ENCODE measurements around the gene MRPL12. TPM values are rescaled to one million over a fixed set of nuclear protein-coding genes. Genes with fewer than 3 reads are reported as not detected.

MRPL12 gene
- total and polyA plus RNA-seq, 4 donors, result 9.1 to 121 (median 59.3) TPM

DNA sequence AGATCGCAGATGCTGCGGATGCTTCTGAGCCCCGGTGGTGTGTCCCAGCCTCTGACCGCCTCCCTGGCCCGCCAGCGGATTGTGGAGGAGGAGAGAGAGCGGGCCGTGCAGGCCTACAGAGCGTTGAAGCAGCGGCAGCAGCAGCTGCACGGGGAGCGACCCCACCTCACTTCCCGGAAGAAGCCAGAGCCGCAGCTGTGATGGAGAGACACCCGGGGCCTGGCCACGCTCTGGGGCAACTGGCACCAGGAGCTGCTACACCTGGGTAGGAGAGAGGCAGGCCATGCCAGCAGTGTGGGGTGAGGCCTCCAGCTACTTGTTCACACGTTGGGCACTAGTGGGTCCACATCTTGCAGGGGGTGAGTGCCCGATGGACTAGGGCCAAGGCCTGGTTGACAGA, 30.7 kb upstream of the MRPL12 start:
- H3K4me3 ChIP-seq (ENCODE audit: low read depth in 1 of 3, low read length in 3 of 3), result no peak overlapping the region
- no peak for DNase-seq (ENCODE audit: low spot score)
- peaks cover 3 to 12% (median 6%) of the 10 kb centered on the region in 4 donors for H3K4me1 ChIP-seq (ENCODE audit: control insufficient read depth in 4 of 4, insufficient read depth in 4 of 4, low read length in 3 of 4)
- no peaks in the 10 kb centered on the region for H3K27me3 ChIP-seq (ENCODE audit: control insufficient read depth in 4 of 4, insufficient read depth in 4 of 4, low read length in 3 of 4)
- no peaks in the 10 kb centered on the region for H3K9me3 ChIP-seq (ENCODE audit: control insufficient read depth in 4 of 4, low read length in 3 of 4)
- TF ChIP-seq RAD21 (IDR thresholded peaks at IDR 0.05) (no peak), FOXA2 (IDR thresholded peaks at IDR 0.05) (no peak), YY1 (IDR thresholded peaks at IDR 0.05) (no peak), TAF1 (conservative IDR thresholded peaks at IDR 0.05) (no peak), HNF4A (conservative IDR thresholded peaks at IDR 0.05) (no peak), GABPA (IDR thresholded peaks at IDR 0.05 in 1 of 2, conservative IDR thresholded peaks at IDR 0.05 in 1 of 2) (no peak), MAX (IDR thresholded peaks at IDR 0.05) (no peak), RXRA (IDR thresholded peaks at IDR 0.05) (no peak), SP1 (IDR thresholded peaks at IDR 0.05) (no peak), NR2F2 (IDR thresholded peaks at IDR 0.05) (no peak), FOXA1 (IDR thresholded peaks at IDR 0.05) (no peak)
- TF ChIP-seq, protein P1, sequence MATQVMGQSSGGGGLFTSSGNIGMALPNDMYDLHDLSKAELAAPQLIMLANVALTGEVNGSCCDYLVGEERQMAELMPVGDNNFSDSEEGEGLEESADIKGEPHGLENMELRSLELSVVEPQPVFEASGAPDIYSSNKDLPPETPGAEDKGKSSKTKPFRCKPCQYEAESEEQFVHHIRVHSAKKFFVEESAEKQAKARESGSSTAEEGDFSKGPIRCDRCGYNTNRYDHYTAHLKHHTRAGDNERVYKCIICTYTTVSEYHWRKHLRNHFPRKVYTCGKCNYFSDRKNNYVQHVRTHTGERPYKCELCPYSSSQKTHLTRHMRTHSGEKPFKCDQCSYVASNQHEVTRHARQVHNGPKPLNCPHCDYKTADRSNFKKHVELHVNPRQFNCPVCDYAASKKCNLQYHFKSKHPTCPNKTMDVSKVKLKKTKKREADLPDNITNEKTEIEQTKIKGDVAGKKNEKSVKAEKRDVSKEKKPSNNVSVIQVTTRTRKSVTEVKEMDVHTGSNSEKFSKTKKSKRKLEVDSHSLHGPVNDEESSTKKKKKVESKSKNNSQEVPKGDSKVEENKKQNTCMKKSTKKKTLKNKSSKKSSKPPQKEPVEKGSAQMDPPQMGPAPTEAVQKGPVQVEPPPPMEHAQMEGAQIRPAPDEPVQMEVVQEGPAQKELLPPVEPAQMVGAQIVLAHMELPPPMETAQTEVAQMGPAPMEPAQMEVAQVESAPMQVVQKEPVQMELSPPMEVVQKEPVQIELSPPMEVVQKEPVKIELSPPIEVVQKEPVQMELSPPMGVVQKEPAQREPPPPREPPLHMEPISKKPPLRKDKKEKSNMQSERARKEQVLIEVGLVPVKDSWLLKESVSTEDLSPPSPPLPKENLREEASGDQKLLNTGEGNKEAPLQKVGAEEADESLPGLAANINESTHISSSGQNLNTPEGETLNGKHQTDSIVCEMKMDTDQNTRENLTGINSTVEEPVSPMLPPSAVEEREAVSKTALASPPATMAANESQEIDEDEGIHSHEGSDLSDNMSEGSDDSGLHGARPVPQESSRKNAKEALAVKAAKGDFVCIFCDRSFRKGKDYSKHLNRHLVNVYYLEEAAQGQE (IDR thresholded peaks at IDR 0.05), result no peak
- TF ChIP-seq, protein P2, sequence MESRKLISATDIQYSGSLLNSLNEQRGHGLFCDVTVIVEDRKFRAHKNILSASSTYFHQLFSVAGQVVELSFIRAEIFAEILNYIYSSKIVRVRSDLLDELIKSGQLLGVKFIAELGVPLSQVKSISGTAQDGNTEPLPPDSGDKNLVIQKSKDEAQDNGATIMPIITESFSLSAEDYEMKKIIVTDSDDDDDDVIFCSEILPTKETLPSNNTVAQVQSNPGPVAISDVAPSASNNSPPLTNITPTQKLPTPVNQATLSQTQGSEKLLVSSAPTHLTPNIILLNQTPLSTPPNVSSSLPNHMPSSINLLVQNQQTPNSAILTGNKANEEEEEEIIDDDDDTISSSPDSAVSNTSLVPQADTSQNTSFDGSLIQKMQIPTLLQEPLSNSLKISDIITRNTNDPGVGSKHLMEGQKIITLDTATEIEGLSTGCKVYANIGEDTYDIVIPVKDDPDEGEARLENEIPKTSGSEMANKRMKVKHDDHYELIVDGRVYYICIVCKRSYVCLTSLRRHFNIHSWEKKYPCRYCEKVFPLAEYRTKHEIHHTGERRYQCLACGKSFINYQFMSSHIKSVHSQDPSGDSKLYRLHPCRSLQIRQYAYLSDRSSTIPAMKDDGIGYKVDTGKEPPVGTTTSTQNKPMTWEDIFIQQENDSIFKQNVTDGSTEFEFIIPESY (IDR thresholded peaks at IDR 0.05), result no peak
- H3K36me3 ChIP-seq (ENCODE audit: control insufficient read depth in 4 of 4, insufficient read depth in 3 of 4, low read depth in 1 of 4, low read length in 3 of 4), result peaks cover 10 to 43% (median 19%) of the 10 kb centered on the region in 4 donors
- H3K27ac ChIP-seq (ENCODE audit: low read depth in 1 of 2, low read length in 2 of 2), result no peak overlapping the region
- H3K9ac ChIP-seq (ENCODE audit: low read depth in 1 of 2, low read length in 2 of 2), result no peak overlapping the region
- WGBS, result 92% methylated on average over 18 of the region's 18 CpGs

GRCh38 chr17:81672954-81673353, 30.2 kb upstream of the MRPL12 start:
- 96% methylated on average over 16 of the region's 16 CpGs for WGBS
- Histone ChIP-seq H3K27me3 (ENCODE audit: control insufficient read depth in 4 of 4, insufficient read depth in 4 of 4, low read length in 3 of 4) (no peaks in the 10 kb centered on the region), H3K9ac (ENCODE audit: low read depth in 1 of 2, low read length in 2 of 2) (no peak overlapping the region), H3K27ac (ENCODE audit: low read depth in 1 of 2, low read length in 2 of 2) (no peak overlapping the region), H3K4me1 (ENCODE audit: control insufficient read depth in 4 of 4, insufficient read depth in 4 of 4, low read length in 3 of 4) (peaks cover 0 to 8% (median 2%) of the 10 kb centered on the region in 4 donors), H3K9me3 (ENCODE audit: control insufficient read depth in 4 of 4, low read length in 3 of 4) (no peaks in the 10 kb centered on the region), H3K4me3 (ENCODE audit: low read depth in 1 of 3, low read length in 3 of 3) (no peak overlapping the region), H3K36me3 (ENCODE audit: control insufficient read depth in 4 of 4, insufficient read depth in 3 of 4, low read depth in 1 of 4, low read length in 3 of 4) (peaks cover 10 to 43% (median 19%) of the 10 kb centered on the region in 4 donors)
- no peak for TF ChIP-seq EGR1 (IDR thresholded peaks at IDR 0.05; ENCODE audit: low read depth in 2 of 2)
- no peak for TF ChIP-seq YY1 (IDR thresholded peaks at IDR 0.05)
- TF ChIP-seq, protein P3, sequence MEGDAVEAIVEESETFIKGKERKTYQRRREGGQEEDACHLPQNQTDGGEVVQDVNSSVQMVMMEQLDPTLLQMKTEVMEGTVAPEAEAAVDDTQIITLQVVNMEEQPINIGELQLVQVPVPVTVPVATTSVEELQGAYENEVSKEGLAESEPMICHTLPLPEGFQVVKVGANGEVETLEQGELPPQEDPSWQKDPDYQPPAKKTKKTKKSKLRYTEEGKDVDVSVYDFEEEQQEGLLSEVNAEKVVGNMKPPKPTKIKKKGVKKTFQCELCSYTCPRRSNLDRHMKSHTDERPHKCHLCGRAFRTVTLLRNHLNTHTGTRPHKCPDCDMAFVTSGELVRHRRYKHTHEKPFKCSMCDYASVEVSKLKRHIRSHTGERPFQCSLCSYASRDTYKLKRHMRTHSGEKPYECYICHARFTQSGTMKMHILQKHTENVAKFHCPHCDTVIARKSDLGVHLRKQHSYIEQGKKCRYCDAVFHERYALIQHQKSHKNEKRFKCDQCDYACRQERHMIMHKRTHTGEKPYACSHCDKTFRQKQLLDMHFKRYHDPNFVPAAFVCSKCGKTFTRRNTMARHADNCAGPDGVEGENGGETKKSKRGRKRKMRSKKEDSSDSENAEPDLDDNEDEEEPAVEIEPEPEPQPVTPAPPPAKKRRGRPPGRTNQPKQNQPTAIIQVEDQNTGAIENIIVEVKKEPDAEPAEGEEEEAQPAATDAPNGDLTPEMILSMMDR (IDR thresholded peaks at IDR 0.05; ENCODE audit: low read depth, low read length, missing input control), result no peak
- no peak for TF ChIP-seq GABPA (IDR thresholded peaks at IDR 0.05 in 1 of 2, conservative IDR thresholded peaks at IDR 0.05 in 1 of 2)
- TF ChIP-seq FOXA1 (IDR thresholded peaks at IDR 0.05), result no peak
- no peak for DNase-seq (ENCODE audit: low spot score)

Data from liver (tissue), 9 donors.